ENCODE data around the gene EDRF1. TPM values are rescaled to one million over a fixed set of nuclear protein-coding genes. Genes with fewer than 3 reads are reported as not detected.

EDRF1 gene
- total and polyA plus RNA-seq, 12 donors, result 8.1 to 35.9 (median 18.6) TPM

GRCh38 chr10:125757742-125758141 lies 38.2 kb downstream of the EDRF1 start:
- peaks cover 0 to 49% of the 10 kb centered on the region in 2 donors for H3K36me3 ChIP-seq (replicated peaks in 1 of 2)
- intact Hi-C loops (cut with DNase I), result no loop called here
- H3K4me1 ChIP-seq (replicated peaks in 1 of 2), result no peaks in the 10 kb centered on the region
- no peaks in the 10 kb centered on the region for H3K9me3 ChIP-seq (replicated peaks in 1 of 3)
- no peaks in the 10 kb centered on the region for H3K27me3 ChIP-seq
- H3K27ac ChIP-seq, result no peak overlapping the region
- 91 to 95% (median 93%) methylated on average over 4 of the region's 4 CpGs for WGBS, 4 donors
- no peak for TF ChIP-seq CTCF (IDR thresholded peaks at IDR 0.05)
- H3K4me3 ChIP-seq, result no peak overlapping the region
- no peak for DNase-seq

GRCh38 chr10:125761961-125762360 lies 42.5 kb downstream of the EDRF1 start:
- Histone ChIP-seq H3K9me3 (replicated peaks in 1 of 3) (no peaks in the 10 kb centered on the region), H3K27me3 (no peaks in the 10 kb centered on the region), H3K36me3 (replicated peaks in 1 of 2) (peaks cover 0 to 54% of the 10 kb centered on the region in 2 donors), H3K4me3 (no peak overlapping the region), H3K4me1 (replicated peaks in 1 of 2) (no peaks in the 10 kb centered on the region), H3K27ac (no peak overlapping the region)
- DNase-seq, result no peak
- whole genome bisulfite sequencing, 4 donors, result 63 to 81% (median 67%) methylated on average over 1 of the region's 1 CpG
- intact Hi-C loops (cut with DNase I), result no loop called here
- TF ChIP-seq CTCF (IDR thresholded peaks at IDR 0.05) (no peak), POLR2A (IDR thresholded peaks at IDR 0.05) (no peak)

GRCh38 chr10:125762692-125763648 lies 43.5 kb downstream of the EDRF1 start:
- no peak for DNase-seq
- no peaks in the 10 kb centered on the region for H3K27me3 ChIP-seq
- 94 to 95% (median 94%) methylated on average over 24 of the region's 24 CpGs for WGBS, 4 donors
- no peaks in the 10 kb centered on the region for H3K9me3 ChIP-seq (replicated peaks in 1 of 3)
- H3K36me3 ChIP-seq (replicated peaks in 1 of 2), result peaks cover 0 to 50% of the 10 kb centered on the region in 2 donors
- intact Hi-C loops (cut with DNase I), result no loop called here
- no peak overlapping the region for H3K4me3 ChIP-seq
- no peak for TF ChIP-seq POLR2A (IDR thresholded peaks at IDR 0.05)
- TF ChIP-seq CTCF (IDR thresholded peaks at IDR 0.05), result no peak
- H3K4me1 ChIP-seq (replicated peaks in 1 of 2), result no peaks in the 10 kb centered on the region
- no peak overlapping the region for H3K27ac ChIP-seq

GRCh38 chr10:125765835-125766234 lies 46.3 kb downstream of the EDRF1 start:
- TF ChIP-seq CTCF (IDR thresholded peaks at IDR 0.05) (no peak), POLR2A (IDR thresholded peaks at IDR 0.05) (no peak)
- Histone ChIP-seq H3K27ac (no peak overlapping the region), H3K36me3 (replicated peaks in 1 of 2) (peaks cover 0 to 30% of the 10 kb centered on the region in 2 donors), H3K4me3 (no peak overlapping the region), H3K9me3 (replicated peaks in 1 of 3) (no peaks in the 10 kb centered on the region), H3K27me3 (no peaks in the 10 kb centered on the region), H3K4me1 (replicated peaks in 1 of 2) (no peaks in the 10 kb centered on the region)
- DNase-seq, result no peak
- 94 to 97% (median 95%) methylated on average over 2 of the region's 2 CpGs for WGBS, 4 donors
- intact Hi-C loops (cut with DNase I), result no loop called here
